NT2/D1 (cell line): ENCODE measurements around the gene PHIP.

Experiments used
- SUZ12 ChIP-seq: IDR thresholded peaks from 2 replicates; pipeline ENCODE4 v1.6.1; 2011; ENCODE audit not compliant: insufficient read length, insufficient read depth; ENCODE audit errors: extremely low read depth
- YY1 ChIP-seq: IDR thresholded peaks from 2 replicates; pipeline ENCODE4 v1.6.1; 2011; ENCODE audit not compliant: insufficient read length, insufficient read depth
- ZNF274 ChIP-seq: IDR thresholded peaks from 2 replicates; pipeline ENCODE4 v1.6.1; 2011; ENCODE audit warnings: mild to moderate bottlenecking, low read depth, low read length

DNA sequence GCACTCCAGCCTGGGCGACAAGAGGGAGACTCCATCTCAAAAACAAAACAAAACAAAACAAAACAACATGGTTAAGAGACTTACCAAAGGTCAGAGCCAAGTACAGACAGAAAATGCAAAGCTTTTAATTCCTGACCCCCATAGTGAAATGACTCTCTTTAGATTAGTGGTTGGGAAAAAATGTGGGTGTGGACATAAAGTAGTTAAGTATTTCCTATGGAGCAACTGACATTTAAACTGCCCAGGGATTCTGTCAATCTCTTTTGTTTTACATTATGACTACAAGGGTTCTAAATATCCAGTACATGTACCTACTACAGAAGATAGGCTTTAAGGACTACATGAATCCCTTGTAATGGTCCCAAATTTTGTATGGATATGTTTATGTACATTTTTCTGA, 135.6 kb downstream of the PHIP start:
- TF ChIP-seq SUZ12, result no peak
- TF ChIP-seq YY1, result no peak
- TF ChIP-seq ZNF274, result no peak
